ENCODE results near the gene NAPSA. TPM values are rescaled to one million over a fixed set of nuclear protein-coding genes. Genes with fewer than 3 reads are reported as not detected.

NAPSA gene
- total and polyA plus RNA-seq, 9 of the 15 experiments (the other 6 are each of a cell fraction or from before 2014, with no cell fraction given) = 0.25 to 1.9 (median 0.69) TPM

GRCh38 chr19:50330365-50331078 lies 34.9 kb downstream of the NAPSA start (continued):
- peak; percentile 74; the same call in 1 of the 2 replicates for TF ChIP-seq HLTF (IDR thresholded peaks at IDR 0.05)
- no peak for TF ChIP-seq DACH1 (IDR thresholded peaks at IDR 0.05; ENCODE audit: partially characterized antibody)
- TF ChIP-seq ZFP1 (CRISPR knock-in tag; IDR thresholded peaks at IDR 0.05) = no peak
- no peak for TF ChIP-seq ZNF76 (CRISPR knock-in tag; IDR thresholded peaks at IDR 0.05; ENCODE audit: borderline replicate concordance)
- TF ChIP-seq THRAP3 (IDR thresholded peaks at IDR 0.05; ENCODE audit: borderline replicate concordance) = peak; percentile 74; the same call in 1 of the 2 replicates
- 0 out of 2 replicates have a peak, but pooled peaks have one; percentile 17 for TF ChIP-seq SMARCA4 (IDR thresholded peaks at IDR 0.05)
- 0 out of 4 replicates have a peak, but pooled peaks of 1 of the 2 experiments have one; percentile 15 for TF ChIP-seq SIN3A (IDR thresholded peaks at IDR 0.05; ENCODE audit: borderline replicate concordance in 2 of 2, control insufficient read depth in 1 of 2, low read depth in 2 of 2, low read length in 2 of 2)
- no peak for TF ChIP-seq HNRNPH1 (optimal IDR thresholded peaks at IDR 0.05; ENCODE audit: low read depth, low read length)
- no peak for TF ChIP-seq ZNF75A (CRISPR knock-in tag; IDR thresholded peaks at IDR 0.05)
- no peak for TF ChIP-seq POLR2AphosphoS5 (IDR thresholded peaks at IDR 0.05; ENCODE audit: control insufficient read depth, insufficient read depth, low read depth, low read length)
- TF ChIP-seq CHAMP1 (IDR thresholded peaks at IDR 0.05) = no peak
- no peak for TF ChIP-seq ILF3 (IDR thresholded peaks at IDR 0.05; ENCODE audit: borderline replicate concordance)
- peak; percentile 41; the same call in 1 of the 2 replicates for TF ChIP-seq NR2C1 (IDR thresholded peaks at IDR 0.05)
- TF ChIP-seq NR2C1 (tag; IDR thresholded peaks at IDR 0.05) = no peak
- TF ChIP-seq MED1 (CRISPR knock-in tag; IDR thresholded peaks at IDR 0.05; ENCODE audit: borderline replicate concordance) = no peak
- TF ChIP-seq CTBP1 (IDR thresholded peaks at IDR 0.05; ENCODE audit: borderline replicate concordance) = no peak; the same call in 1 of the 2 replicates
- TF ChIP-seq ZNF280B (CRISPR knock-in tag; IDR thresholded peaks at IDR 0.05) = no peak
- no peak for TF ChIP-seq HDAC1 (IDR thresholded peaks at IDR 0.05)
- TF ChIP-seq MCM7 (IDR thresholded peaks at IDR 0.05) = 0 out of 4 replicates have a peak, but pooled peaks of 1 of the 2 experiments have one; percentile 10
- no peak for TF ChIP-seq KAT2B (IDR thresholded peaks at IDR 0.05; ENCODE audit: low read depth, low read length)
- no peak for TF ChIP-seq SETDB1 (IDR thresholded peaks at IDR 0.05; ENCODE audit: low read length)
- TF ChIP-seq ETS1 (conservative IDR thresholded peaks at IDR 0.05; ENCODE audit: control insufficient read depth, low read depth, low read length) = no peak; the same call in 1 of the 2 replicates
- no peak for TF ChIP-seq ZNF23 (CRISPR knock-in tag; IDR thresholded peaks at IDR 0.05)
- peak; percentile 45 for TF ChIP-seq ARHGAP35 (IDR thresholded peaks at IDR 0.05; ENCODE audit: partially characterized antibody)
- no peak for TF ChIP-seq DIDO1 (tag; IDR thresholded peaks at IDR 0.05; ENCODE audit: low read depth)

Measured in K562 (cell line).